Measurements from ENCODE around the gene NRXN3.

Gene NRXN3

DNA sequence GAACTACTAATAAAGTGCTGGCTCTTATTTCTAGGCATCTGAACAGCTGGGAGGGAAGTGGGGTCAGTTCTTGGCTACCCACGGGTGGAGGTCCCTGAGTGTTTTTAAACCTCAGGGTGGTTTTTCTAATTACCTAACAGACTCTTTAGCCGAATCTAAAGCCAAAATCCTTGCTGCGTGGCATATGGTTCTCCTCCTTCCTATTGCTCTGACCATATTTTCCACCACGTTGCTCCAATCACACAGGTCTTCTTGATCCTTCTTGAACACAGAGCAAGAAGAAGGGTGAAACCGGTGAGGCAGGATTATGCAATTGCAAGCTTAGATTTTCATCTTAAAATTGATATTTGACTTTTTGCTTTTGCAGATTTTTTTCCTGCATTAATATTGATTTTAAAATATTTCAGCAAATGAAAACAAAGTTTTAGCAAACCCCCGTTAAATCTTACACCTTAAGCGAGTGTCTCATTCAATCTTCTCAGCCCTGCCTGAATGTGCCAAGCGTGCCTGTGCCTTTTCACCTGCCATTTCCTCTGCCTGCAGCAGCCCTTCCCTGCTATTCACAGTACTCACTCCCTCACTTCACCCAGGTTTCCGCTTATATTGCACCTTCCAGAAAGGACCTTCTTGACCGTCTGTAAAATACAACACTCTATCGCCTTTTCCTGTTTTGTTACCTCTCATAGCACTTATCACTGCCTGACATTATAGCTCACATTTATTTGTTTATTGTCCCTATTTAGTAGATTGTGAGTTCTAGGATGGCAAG is 1535.1 kb downstream of the NRXN3 start:
- in situ Hi-C loops (cut with HindIII; ENCODE audit: low sequenced_read_pairs) = no loop called here
- H3K4me3 ChIP-seq (ENCODE audit: low read depth, low read length) = no peak overlapping the region
- TF ChIP-seq, protein P1, sequence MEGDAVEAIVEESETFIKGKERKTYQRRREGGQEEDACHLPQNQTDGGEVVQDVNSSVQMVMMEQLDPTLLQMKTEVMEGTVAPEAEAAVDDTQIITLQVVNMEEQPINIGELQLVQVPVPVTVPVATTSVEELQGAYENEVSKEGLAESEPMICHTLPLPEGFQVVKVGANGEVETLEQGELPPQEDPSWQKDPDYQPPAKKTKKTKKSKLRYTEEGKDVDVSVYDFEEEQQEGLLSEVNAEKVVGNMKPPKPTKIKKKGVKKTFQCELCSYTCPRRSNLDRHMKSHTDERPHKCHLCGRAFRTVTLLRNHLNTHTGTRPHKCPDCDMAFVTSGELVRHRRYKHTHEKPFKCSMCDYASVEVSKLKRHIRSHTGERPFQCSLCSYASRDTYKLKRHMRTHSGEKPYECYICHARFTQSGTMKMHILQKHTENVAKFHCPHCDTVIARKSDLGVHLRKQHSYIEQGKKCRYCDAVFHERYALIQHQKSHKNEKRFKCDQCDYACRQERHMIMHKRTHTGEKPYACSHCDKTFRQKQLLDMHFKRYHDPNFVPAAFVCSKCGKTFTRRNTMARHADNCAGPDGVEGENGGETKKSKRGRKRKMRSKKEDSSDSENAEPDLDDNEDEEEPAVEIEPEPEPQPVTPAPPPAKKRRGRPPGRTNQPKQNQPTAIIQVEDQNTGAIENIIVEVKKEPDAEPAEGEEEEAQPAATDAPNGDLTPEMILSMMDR (IDR thresholded peaks at IDR 0.05; ENCODE audit: low read depth, low read length, missing control alignments) = no peak
- DNase-seq (ENCODE audit: low read depth) = no peak

DNA sequence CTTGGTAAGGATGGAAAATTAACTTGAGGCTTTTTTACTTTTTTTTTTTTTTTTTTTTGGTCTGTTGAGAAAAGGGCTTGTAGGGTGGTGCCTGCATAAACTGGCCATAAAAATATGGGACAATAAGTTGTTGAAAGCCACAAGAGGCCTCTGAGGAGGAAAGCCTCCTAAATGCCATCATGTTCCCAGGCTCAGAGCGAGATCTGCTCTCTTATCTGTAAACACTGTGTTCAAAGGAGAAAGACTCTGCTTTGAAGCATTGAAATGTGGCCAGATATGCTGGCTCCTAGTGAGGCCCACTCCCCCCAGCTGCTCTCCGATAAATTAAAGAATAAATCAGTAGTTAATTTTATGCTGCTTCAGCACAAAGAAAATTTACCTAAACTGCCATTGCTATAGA is 1536.2 kb downstream of the NRXN3 start:
- in situ Hi-C loops (cut with HindIII; ENCODE audit: low sequenced_read_pairs) = no loop called here
- TF ChIP-seq, protein P1 (IDR thresholded peaks at IDR 0.05; ENCODE audit: low read depth, low read length, missing control alignments) = no peak
- DNase-seq (ENCODE audit: low read depth) = no peak
- no peak overlapping the region for H3K4me3 ChIP-seq (ENCODE audit: low read depth, low read length)

DNA sequence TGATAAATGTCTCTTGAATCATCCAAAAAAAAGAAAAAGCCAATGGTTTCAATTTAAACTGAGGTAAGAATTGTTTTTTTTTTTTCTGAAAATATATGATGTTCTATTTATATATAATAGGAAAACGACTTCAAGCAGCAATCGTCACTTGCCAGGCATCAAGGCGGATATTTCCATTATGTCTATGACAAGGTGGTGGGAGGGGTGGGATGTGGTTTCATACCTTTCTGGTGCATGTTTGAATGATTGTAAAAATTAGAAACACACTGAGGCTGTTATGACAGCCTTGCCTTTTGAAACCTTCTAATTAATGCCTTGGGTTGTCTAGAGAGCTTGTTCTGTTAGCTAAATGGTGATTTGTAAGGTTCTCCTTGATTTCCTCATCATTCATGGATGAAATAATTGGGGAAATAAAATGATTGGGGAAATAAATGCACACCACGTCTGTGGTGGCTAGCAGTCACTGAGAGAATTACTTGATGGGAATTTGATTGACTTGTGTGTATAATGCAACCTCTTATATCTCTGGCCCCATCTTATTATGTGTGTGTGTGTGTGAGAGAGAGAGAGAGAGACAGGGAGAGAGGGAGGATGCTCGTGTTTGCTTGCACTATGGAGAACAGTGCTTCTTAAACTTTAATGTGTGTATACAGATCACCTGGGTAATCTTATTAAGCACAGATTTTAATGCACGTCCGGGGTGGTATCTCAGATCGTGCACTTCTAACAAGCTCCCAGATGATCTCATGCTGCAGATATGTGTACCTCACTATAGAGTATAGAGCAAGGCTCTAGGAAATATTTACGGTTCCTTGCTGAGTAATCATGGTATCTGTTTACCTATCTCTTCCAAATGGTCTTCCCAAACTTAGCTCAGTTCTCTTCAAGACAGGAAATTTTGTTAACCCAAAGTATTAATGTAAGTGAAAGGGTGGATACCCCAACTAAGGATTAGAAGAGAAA is 1538.5 kb downstream of the NRXN3 start:
- no peak for DNase-seq (ENCODE audit: low read depth)
- in situ Hi-C loops (cut with HindIII; ENCODE audit: low sequenced_read_pairs) = no loop called here
- TF ChIP-seq, protein P1 (IDR thresholded peaks at IDR 0.05; ENCODE audit: low read depth, low read length, missing control alignments) = no peak
- H3K4me3 ChIP-seq (ENCODE audit: low read depth, low read length) = no peak overlapping the region

DNA sequence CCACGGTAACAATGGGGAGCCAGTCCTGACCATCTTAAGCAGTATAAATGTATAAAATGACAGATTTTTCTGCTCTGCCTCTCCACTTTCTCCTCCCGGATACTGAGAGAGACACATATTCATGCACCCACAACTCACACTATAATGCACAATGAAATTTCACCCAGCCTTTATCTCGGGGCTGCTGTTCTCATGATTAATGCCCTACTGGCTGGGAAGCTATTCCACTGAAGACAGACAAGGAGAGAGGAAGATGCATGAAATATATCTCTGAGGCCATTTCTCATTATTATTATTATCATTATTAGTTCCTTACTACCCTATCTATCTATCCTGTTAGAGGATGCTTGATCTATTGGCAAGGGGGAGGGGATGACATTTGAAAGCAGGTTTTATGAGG is 1539.4 kb downstream of the NRXN3 start:
- no peak overlapping the region for H3K4me3 ChIP-seq (ENCODE audit: low read depth, low read length)
- TF ChIP-seq, protein P1 (IDR thresholded peaks at IDR 0.05; ENCODE audit: low read depth, low read length, missing control alignments) = no peak
- no peak for DNase-seq (ENCODE audit: low read depth)
- in situ Hi-C loops (cut with HindIII; ENCODE audit: low sequenced_read_pairs) = no loop called here

DNA sequence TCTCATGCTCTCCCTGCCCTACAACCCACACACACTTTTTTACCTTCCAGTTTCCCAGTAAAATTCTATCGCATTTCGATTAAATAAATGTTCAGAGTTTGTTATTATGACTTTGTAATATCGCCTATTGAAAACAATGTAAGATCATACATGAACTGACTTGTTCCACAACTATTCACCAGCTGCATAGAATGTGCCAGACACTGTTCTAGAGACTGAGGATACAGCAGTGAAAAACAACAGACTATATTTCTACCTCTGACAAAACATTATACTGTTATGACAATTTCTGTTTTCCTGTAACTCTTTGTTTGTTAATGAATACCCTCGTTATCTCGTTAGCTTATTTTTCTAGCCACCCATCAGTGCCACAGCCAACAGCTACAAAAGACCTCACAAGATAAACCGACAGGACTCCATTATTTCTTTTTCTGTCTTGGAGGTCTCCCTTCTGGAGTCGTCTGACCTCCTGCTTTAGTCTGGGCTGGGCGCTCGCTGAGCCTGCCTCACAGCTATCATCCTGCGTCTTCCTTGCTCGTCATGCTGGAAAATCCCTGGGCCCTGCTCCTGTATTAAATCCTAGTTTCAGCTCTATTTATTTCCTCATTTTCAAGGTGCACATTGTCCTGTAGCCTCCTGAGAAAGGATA is 1542.3 kb downstream of the NRXN3 start:
- in situ Hi-C loops (cut with HindIII; ENCODE audit: low sequenced_read_pairs) = no loop called here
- TF ChIP-seq, protein P1 (IDR thresholded peaks at IDR 0.05; ENCODE audit: low read depth, low read length, missing control alignments) = no peak
- no peak overlapping the region for H3K4me3 ChIP-seq (ENCODE audit: low read depth, low read length)
- DNase-seq (ENCODE audit: low read depth) = no peak

DNA sequence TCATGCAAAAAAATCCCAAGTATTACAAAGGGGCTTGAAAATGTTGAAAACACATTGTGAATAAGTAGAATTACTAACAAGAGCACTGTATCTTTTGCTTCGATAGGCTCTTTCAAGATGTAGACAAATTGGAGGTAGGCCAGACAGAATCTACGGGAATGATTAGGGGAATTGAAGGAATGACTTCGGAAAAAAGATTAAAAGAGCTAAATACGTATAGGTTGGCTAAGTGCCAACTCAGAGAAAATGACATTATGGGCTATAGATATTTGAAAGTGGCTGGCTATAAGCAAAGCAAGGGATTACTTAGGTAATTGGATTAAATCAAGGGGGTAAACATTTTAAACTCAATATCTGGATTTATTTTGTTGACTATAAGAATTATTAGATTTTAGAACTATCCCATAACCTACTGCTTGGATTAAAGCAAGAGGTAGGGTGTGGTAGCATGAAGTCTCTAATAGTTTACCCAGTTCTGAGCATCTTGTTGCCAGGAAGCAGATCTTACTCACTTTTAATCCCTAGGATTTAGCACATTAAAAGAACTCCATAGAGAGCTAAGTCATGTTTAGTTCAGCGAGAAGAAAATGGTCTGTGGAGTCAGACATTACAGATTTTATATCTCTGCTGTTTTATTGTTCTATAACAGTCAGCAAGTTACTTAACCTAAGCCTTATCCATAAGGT is 1551.4 kb downstream of the NRXN3 start:
- in situ Hi-C loops (cut with HindIII; ENCODE audit: low sequenced_read_pairs) = no loop called here
- TF ChIP-seq, protein P1 (IDR thresholded peaks at IDR 0.05; ENCODE audit: low read depth, low read length, missing control alignments) = no peak
- no peak overlapping the region for H3K4me3 ChIP-seq (ENCODE audit: low read depth, low read length)
- DNase-seq (ENCODE audit: low read depth) = no peak

All from astrocyte of the cerebellum (primary cell).